GM23338 (cell line): Measurements from ENCODE around the gene FAM209A.
"Not testable (repeated sequence)": the region's sequence is repeated elsewhere in the genome, so short reads cannot be mapped to it uniquely, and the experiment has no call there.

Source experiments
- CREB1 ChIP-seq: fragments of 250-450 bp; sonication (Bioruptor Pico); IDR thresholded peaks from 2 replicates; pipeline ENCODE4 v1.5.0; 2020; ENCODE audit warnings: low read depth, mild to moderate bottlenecking, moderate library complexity
- ETS1 ChIP-seq: IDR thresholded peaks from 2 replicates; pipeline ENCODE4 v1.6.1; 2016; ENCODE audit warnings: antibody characterized with exemption
- EZH2 ChIP-seq: fragments of 200-600 bp; sonication (generic); IDR thresholded peaks from one replicate; pipeline ENCODE4 v1.8.0; 2017; ENCODE audit warnings: antibody characterized with exemption, mild to moderate bottlenecking, low read depth; ENCODE audit not compliant: unreplicated experiment
- EZH2phosphoT487 ChIP-seq: fragments of 200-600 bp; sonication (generic); IDR thresholded peaks from one replicate; pipeline ENCODE4 v1.8.1; 2018; ENCODE audit warnings: antibody characterized with exemption; ENCODE audit not compliant: unreplicated experiment
- JUNB ChIP-seq: IDR thresholded peaks from one replicate; pipeline ENCODE4 v1.6.1; 2016; ENCODE audit warnings: antibody characterized with exemption; ENCODE audit not compliant: unreplicated experiment
- NANOG ChIP-seq: IDR thresholded peaks from 2 replicates; pipeline ENCODE4 v1.6.1; 2016; ENCODE audit warnings: antibody characterized with exemption, borderline replicate concordance
- POLR2AphosphoS5 ChIP-seq: IDR thresholded peaks from 2 replicates; pipeline ENCODE4 v1.6.1; 2016; ENCODE audit warnings: antibody characterized with exemption, low read depth
- STAT1 ChIP-seq: IDR thresholded peaks from one replicate; pipeline ENCODE4 v1.6.1; 2016; ENCODE audit warnings: antibody characterized with exemption; ENCODE audit not compliant: unreplicated experiment
- ZNF114 ChIP-seq: fragments of 250-450 bp; sonication (Bioruptor Pico); IDR thresholded peaks from 2 replicates; pipeline ENCODE4 v1.5.0; 2020; ENCODE audit warnings: mild to moderate bottlenecking, moderate library complexity
- ZNF331 ChIP-seq: fragments of 250-450 bp; sonication (Bioruptor Pico); IDR thresholded peaks from 2 replicates; pipeline ENCODE4 v1.5.0; 2020; ENCODE audit warnings: low read depth, mild to moderate bottlenecking, moderate library complexity
- ZNF462 ChIP-seq: fragments of 250-450 bp; sonication (Bioruptor Pico); IDR thresholded peaks from 2 replicates; pipeline ENCODE4 v1.5.0; 2020; ENCODE audit warnings: mild to moderate bottlenecking, moderate library complexity
- TF ChIP-seq, protein P1 (sequence below), 2 experiments: fragments of 200-600 bp in 1 of 2; sonication (generic) in 1 of 2; conservative IDR thresholded peaks; 2 replicates each; pipeline versions ENCODE4 v1.5.1 to v1.6.1; 2016 to 2017; ENCODE audit warnings: antibody characterized with exemption in 2 of 2, low read depth in 2 of 2, mild to moderate bottlenecking in 2 of 2, moderate library complexity in 1 of 2
- TF ChIP-seq, protein P2 (sequence below): IDR thresholded peaks from one replicate; pipeline ENCODE4 v1.6.1; 2018; ENCODE audit warnings: antibody characterized with exemption; ENCODE audit not compliant: unreplicated experiment

DNA sequence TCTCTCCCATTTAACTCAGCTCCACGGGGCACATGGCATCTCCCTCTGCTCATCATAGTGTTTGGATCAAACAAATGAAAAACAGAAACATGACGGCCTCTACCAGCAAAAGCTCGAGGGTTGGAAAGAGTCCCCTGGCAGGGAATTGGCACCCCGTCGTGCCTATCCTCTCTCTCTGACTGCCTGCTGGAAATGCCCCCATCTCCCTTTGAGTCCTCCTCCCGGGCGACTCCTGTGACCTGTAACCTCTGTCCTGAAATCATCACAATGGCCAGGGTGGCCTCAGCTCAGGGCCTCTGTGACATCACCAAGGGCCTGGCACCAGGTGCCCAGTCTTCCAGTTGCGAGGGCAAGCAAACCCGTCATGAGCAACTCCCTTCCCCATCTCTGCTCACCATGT is 8.4 kb downstream of the FAM209A start, which contains the start of gene FAM209B:
- not testable (repeated sequence) for TF ChIP-seq JUNB; EZH2phosphoT487; POLR2AphosphoS5; STAT1; CREB1 (CRISPR knock-in tag); ZNF114; EZH2; ETS1; ZNF331; ZNF462 (CRISPR knock-in tag); NANOG
- TF ChIP-seq, protein P1, sequence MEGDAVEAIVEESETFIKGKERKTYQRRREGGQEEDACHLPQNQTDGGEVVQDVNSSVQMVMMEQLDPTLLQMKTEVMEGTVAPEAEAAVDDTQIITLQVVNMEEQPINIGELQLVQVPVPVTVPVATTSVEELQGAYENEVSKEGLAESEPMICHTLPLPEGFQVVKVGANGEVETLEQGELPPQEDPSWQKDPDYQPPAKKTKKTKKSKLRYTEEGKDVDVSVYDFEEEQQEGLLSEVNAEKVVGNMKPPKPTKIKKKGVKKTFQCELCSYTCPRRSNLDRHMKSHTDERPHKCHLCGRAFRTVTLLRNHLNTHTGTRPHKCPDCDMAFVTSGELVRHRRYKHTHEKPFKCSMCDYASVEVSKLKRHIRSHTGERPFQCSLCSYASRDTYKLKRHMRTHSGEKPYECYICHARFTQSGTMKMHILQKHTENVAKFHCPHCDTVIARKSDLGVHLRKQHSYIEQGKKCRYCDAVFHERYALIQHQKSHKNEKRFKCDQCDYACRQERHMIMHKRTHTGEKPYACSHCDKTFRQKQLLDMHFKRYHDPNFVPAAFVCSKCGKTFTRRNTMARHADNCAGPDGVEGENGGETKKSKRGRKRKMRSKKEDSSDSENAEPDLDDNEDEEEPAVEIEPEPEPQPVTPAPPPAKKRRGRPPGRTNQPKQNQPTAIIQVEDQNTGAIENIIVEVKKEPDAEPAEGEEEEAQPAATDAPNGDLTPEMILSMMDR (conservative IDR thresholded peaks at IDR 0.05; ENCODE audit: low read depth in 2 of 2): not testable (repeated sequence)
- TF ChIP-seq, protein P2, sequence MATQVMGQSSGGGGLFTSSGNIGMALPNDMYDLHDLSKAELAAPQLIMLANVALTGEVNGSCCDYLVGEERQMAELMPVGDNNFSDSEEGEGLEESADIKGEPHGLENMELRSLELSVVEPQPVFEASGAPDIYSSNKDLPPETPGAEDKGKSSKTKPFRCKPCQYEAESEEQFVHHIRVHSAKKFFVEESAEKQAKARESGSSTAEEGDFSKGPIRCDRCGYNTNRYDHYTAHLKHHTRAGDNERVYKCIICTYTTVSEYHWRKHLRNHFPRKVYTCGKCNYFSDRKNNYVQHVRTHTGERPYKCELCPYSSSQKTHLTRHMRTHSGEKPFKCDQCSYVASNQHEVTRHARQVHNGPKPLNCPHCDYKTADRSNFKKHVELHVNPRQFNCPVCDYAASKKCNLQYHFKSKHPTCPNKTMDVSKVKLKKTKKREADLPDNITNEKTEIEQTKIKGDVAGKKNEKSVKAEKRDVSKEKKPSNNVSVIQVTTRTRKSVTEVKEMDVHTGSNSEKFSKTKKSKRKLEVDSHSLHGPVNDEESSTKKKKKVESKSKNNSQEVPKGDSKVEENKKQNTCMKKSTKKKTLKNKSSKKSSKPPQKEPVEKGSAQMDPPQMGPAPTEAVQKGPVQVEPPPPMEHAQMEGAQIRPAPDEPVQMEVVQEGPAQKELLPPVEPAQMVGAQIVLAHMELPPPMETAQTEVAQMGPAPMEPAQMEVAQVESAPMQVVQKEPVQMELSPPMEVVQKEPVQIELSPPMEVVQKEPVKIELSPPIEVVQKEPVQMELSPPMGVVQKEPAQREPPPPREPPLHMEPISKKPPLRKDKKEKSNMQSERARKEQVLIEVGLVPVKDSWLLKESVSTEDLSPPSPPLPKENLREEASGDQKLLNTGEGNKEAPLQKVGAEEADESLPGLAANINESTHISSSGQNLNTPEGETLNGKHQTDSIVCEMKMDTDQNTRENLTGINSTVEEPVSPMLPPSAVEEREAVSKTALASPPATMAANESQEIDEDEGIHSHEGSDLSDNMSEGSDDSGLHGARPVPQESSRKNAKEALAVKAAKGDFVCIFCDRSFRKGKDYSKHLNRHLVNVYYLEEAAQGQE: not testable (repeated sequence)
